ENCODE results near the gene PRKCD. TPM values are rescaled to one million over a fixed set of nuclear protein-coding genes. Genes with fewer than 3 reads are reported as not detected.

The PRKCD gene
- total and polyA plus RNA-seq, 7 donors = 3.5 to 169 (median 12.1) TPM

GRCh38 chr3:53240989-53241972, 80.3 kb downstream of the PRKCD start:
- intact Hi-C loops (cut with DNase I) = no loop called here
- Histone ChIP-seq H3K27me3 (no peaks in the 10 kb centered on the region), H3K36me3 (peaks cover 40 to 59% (median 43%) of the 10 kb centered on the region in 4 donors), H3K4me3 (no peak overlapping the region), H3K9me3 (no peaks in the 10 kb centered on the region), H3K4me1 (peaks cover 0 to 92% (median 61%) of the 10 kb centered on the region in 4 donors), H3K27ac (peak overlapping the region in 1 of 4 donors; percentile 77)
- DNase-seq = no peak
- 94% methylated on average over 28 of the region's 28 CpGs for WGBS, 2 donors
- TF ChIP-seq POLR2AphosphoS5 (IDR thresholded peaks at IDR 0.05) = no peak
- no peak for TF ChIP-seq POLR2A (IDR thresholded peaks at IDR 0.05)
- TF ChIP-seq CTCF (IDR thresholded peaks at IDR 0.05) = no peak
- TF ChIP-seq EP300 (IDR thresholded peaks at IDR 0.05) = no peak

GRCh38 chr3:53242155-53242554, 81.1 kb downstream of the PRKCD start:
- peak overlapping the region in 3 of 4 donors; percentile 5 to 29 (median 13) for H3K27ac ChIP-seq
- 92 to 93% methylated on average over 7 of the region's 7 CpGs for WGBS, 2 donors
- peaks cover 36 to 50% (median 42%) of the 10 kb centered on the region in 4 donors for H3K36me3 ChIP-seq
- no peak overlapping the region for H3K4me3 ChIP-seq
- H3K27me3 ChIP-seq = no peaks in the 10 kb centered on the region
- H3K4me1 ChIP-seq = peaks cover 0 to 83% (median 54%) of the 10 kb centered on the region in 4 donors
- intact Hi-C loops (cut with DNase I) = no loop called here
- DNase-seq = no peak
- TF ChIP-seq POLR2A (IDR thresholded peaks at IDR 0.05) (no peak), POLR2AphosphoS5 (IDR thresholded peaks at IDR 0.05) (no peak), CTCF (IDR thresholded peaks at IDR 0.05) (no peak), EP300 (IDR thresholded peaks at IDR 0.05) (no peak)
- H3K9me3 ChIP-seq = no peaks in the 10 kb centered on the region

Other genes starting within 250 kb of the PRKCD start
- gene SFMBT1, start 115.1 kb upstream of the PRKCD start, total RNA-seq = 10 to 100 TPM; 10.2 to 16.1 (median 14.9) TPM
- 1 to 10 TPM; 4.8 to 7.3 (median 6.9) TPM for gene SFMBT1, start 115.1 kb upstream of the PRKCD start, polyA plus RNA-seq
- 1 to 10 TPM; 4.3 to 8.1 (median 6.9) TPM for gene RFT1, start 30.8 kb upstream of the PRKCD start, total RNA-seq
- 10 to 100 TPM in 1 of 3 donors, 1 to 10 TPM in 2; 3.0 to 13.2 (median 3.0) TPM for gene RFT1, start 30.8 kb upstream of the PRKCD start, polyA plus RNA-seq
- gene TKT, start 94.8 kb downstream of the PRKCD start, total RNA-seq = 100 to 1,000 TPM; 138 to 253 (median 185) TPM
- 100 to 1,000 TPM in 2 of 3 donors, 10 to 100 TPM in 1; 88.9 to 305 (median 102) TPM for gene TKT, start 94.8 kb downstream of the PRKCD start, polyA plus RNA-seq
- 10 to 100 TPM; 21.0 to 32.7 (median 22.6) TPM for gene DCP1A, start 186.3 kb downstream of the PRKCD start, total RNA-seq
- 10 to 100 TPM in 1 of 3 donors, 1 to 10 TPM in 2; 4.8 to 10.6 (median 6.0) TPM for gene DCP1A, start 186.3 kb downstream of the PRKCD start, polyA plus RNA-seq

Data from sigmoid colon (tissue), 7 donors.